Keratinocyte (primary cell): ENCODE measurements around the gene SLC9A6. TPM values are rescaled to one million over a fixed set of nuclear protein-coding genes. Genes with fewer than 3 reads are reported as not detected.

ENCODE experiments used
- DNase-seq: peaks from one replicate; pipeline ENCODE4 v3.0.0-alpha.2; 2011; ENCODE audit warnings: low read depth, missing footprints, low spot score
- FAIRE-seq: peaks from 2 replicates; lab custom pipeline; 2011; peaks lifted over from hg19 to GRCh38; lab: Jason Lieb, UNC
- H2AFZ ChIP-seq: 2 replicates; pipeline ENCODE4 v1.6.0; 2012; ENCODE audit warnings: low read length, control low read depth, inconsistent platforms; ENCODE audit not compliant: control insufficient read depth
- H3K27ac ChIP-seq: 2 replicates; pipeline ENCODE4 v1.5.1; 2011; ENCODE audit warnings: low read length; ENCODE audit not compliant: control insufficient read depth, insufficient read depth
- H3K27me3 ChIP-seq: 3 replicates; pipeline ENCODE4 v1.6.0; 2011; ENCODE audit warnings: low read length; ENCODE audit not compliant: control insufficient read depth, insufficient read depth; ENCODE audit errors: extremely low read depth
- H3K36me3 ChIP-seq, 2 experiments: 2 replicates in 1 of 2; 3 replicates in 1 of 2; pipeline ENCODE4 v1.5.1; 2011; ENCODE audit warnings: low read length in 2 of 2, mild to moderate bottlenecking in 1 of 2; ENCODE audit not compliant: control insufficient read depth in 2 of 2, insufficient read depth in 2 of 2; ENCODE audit errors: extremely low read depth in 1 of 2
- H3K4me1 ChIP-seq: 3 replicates; pipeline ENCODE4 v1.5.1; 2011; ENCODE audit warnings: low read length; ENCODE audit not compliant: control insufficient read depth, insufficient read depth; ENCODE audit errors: extremely low read depth
- H3K4me2 ChIP-seq: 3 replicates; pipeline ENCODE4 v1.6.0; 2011; ENCODE audit warnings: low read depth, low read length; ENCODE audit not compliant: control insufficient read depth, insufficient read depth; ENCODE audit errors: extremely low read depth
- H3K4me3 ChIP-seq, 3 experiments: fragments of 200-600 bp in 1 of 3; sonication (generic) in 1 of 3; 2 replicates in 2 of 3; 3 replicates in 1 of 3; pipeline ENCODE4 v1.5.1; 2011 to 2016; ENCODE audit warnings: low read length in 3 of 3, mild to moderate bottlenecking in 3 of 3, control low read depth in 2 of 3, inconsistent platforms in 1 of 3, low read depth in 1 of 3, mixed read lengths in 1 of 3, mixed run types in 1 of 3, moderate library complexity in 1 of 3; ENCODE audit not compliant: control insufficient read depth in 2 of 3, insufficient read depth in 2 of 3; ENCODE audit errors: extremely low read depth in 1 of 3
- H3K79me2 ChIP-seq: 2 replicates; pipeline ENCODE4 v1.6.0; 2012; ENCODE audit warnings: low read length; ENCODE audit not compliant: control insufficient read depth, insufficient read depth
- H3K9ac ChIP-seq: 3 replicates; pipeline ENCODE4 v1.6.0; 2011; ENCODE audit warnings: low read length; ENCODE audit not compliant: control insufficient read depth, insufficient read depth; ENCODE audit errors: extremely low read depth
- H3K9me1 ChIP-seq: 3 replicates; pipeline ENCODE4 v1.6.0; 2011; ENCODE audit warnings: low read length; ENCODE audit not compliant: control insufficient read depth, insufficient read depth; ENCODE audit errors: extremely low read depth
- H3K9me3 ChIP-seq: 2 replicates; pipeline ENCODE4 v1.5.1; 2012; ENCODE audit warnings: low read depth, low read length; ENCODE audit not compliant: control insufficient read depth
- H4K20me1 ChIP-seq: 3 replicates; pipeline ENCODE4 v1.6.0; 2011; ENCODE audit warnings: low read length; ENCODE audit not compliant: control insufficient read depth, insufficient read depth; ENCODE audit errors: extremely low read depth
- EZH2 ChIP-seq: IDR thresholded peaks from one replicate; pipeline ENCODE4 v1.6.1; 2012; ENCODE audit warnings: inconsistent platforms, mild to moderate bottlenecking, low read length, moderate library complexity
- dilution Hi-C: fragments of 300-500 bp; cut with MboI; formaldehyde crosslinking; loops from one replicate; pipeline ENCODE4 v1.7.0; 2020; ENCODE audit warnings: low sequenced_read_pairs; ENCODE audit not compliant: extremely low pct_ligation_motif_present
- polyA plus RNA-seq, 5 experiments: library from polyadenylated mRNA; depleted of rRNA in 3 of 5; stranded (reverse) in 3 of 5; stranded (forward) in 1 of 5; unstranded in 1 of 5; fragments of >200 nt; gene quantifications; 1 replicate in 1 of 5; 2 replicates in 3 of 5; 3 replicates in 1 of 5; pipeline versions ENCODE4 v1.2.1 to v1.2.3, GENCODE V29; 2011 to 2012; ENCODE audit warnings: missing spikeins in 2 of 5, low read depth in 1 of 5, low replicate concordance in 1 of 5
- TF ChIP-seq, protein P1 (sequence below), 3 experiments: IDR thresholded peaks in 1 of 3; conservative IDR thresholded peaks in 1 of 3; optimal IDR thresholded peaks in 1 of 3; 2 replicates in 2 of 3; 3 replicates in 1 of 3; pipeline versions ENCODE3 to v1.5.1; 2011; ENCODE audit warnings: low read length in 3 of 3, mild to moderate bottlenecking in 3 of 3, moderate library complexity in 2 of 3, control low read depth in 1 of 3, inconsistent platforms in 1 of 3; ENCODE audit not compliant: insufficient read depth in 2 of 3; ENCODE audit errors: extremely low read depth in 1 of 3

The SLC9A6 gene
- polyA plus RNA-seq, 1 donor (not counting 4 experiments of a cell fraction or from before 2014, with no cell fraction given), result 17.4 TPM

DNA sequence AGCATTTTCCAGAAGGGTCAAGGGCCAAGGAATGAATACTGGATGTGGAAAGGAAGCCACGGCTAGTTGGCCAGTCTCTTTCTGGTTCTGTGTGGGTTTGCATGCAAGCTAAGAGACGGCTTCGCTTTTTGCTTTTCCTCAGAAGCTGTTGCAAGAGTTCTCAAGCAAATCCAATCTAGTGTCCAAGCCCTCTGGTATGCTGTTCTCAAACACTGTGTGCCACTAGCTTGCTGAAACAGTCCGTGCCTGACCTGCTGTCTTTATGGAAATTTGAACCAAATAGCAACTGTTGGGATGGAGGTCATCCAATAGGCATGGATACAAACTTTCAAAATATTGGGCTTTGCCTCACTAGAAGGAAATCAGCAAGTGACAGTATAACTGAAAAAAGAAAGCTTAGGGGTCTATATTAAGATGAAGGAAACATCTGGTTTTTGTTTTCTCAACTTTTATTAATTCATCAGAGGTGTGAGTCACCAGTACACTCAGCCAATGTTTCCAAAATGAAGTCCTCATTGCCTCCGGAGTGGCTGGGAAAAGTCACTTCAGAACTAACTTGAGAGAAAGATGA lies 70.5 kb downstream of the SLC9A6 start:
- Histone ChIP-seq H3K4me3 (no peak overlapping the region), H4K20me1 (no peaks in the 10 kb centered on the region), H2AFZ (no peak overlapping the region), H3K9ac (no peak overlapping the region), H3K9me3 (no peaks in the 10 kb centered on the region), H3K9me1 (no peaks in the 10 kb centered on the region), H3K27me3 (no peaks in the 10 kb centered on the region), H3K4me2 (no peak overlapping the region), H3K27ac (no peak overlapping the region), H3K4me1 (no peaks in the 10 kb centered on the region), H3K36me3 (no peaks in the 10 kb centered on the region), H3K79me2 (no peaks in the 10 kb centered on the region)
- TF ChIP-seq, protein P1, sequence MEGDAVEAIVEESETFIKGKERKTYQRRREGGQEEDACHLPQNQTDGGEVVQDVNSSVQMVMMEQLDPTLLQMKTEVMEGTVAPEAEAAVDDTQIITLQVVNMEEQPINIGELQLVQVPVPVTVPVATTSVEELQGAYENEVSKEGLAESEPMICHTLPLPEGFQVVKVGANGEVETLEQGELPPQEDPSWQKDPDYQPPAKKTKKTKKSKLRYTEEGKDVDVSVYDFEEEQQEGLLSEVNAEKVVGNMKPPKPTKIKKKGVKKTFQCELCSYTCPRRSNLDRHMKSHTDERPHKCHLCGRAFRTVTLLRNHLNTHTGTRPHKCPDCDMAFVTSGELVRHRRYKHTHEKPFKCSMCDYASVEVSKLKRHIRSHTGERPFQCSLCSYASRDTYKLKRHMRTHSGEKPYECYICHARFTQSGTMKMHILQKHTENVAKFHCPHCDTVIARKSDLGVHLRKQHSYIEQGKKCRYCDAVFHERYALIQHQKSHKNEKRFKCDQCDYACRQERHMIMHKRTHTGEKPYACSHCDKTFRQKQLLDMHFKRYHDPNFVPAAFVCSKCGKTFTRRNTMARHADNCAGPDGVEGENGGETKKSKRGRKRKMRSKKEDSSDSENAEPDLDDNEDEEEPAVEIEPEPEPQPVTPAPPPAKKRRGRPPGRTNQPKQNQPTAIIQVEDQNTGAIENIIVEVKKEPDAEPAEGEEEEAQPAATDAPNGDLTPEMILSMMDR (optimal IDR thresholded peaks at IDR 0.05 in 1 of 3, IDR thresholded peaks at IDR 0.05 in 1 of 3, conservative IDR thresholded peaks at IDR 0.05 in 1 of 3; ENCODE audit: extremely low read depth in 1 of 3, insufficient read depth in 2 of 3, low read length in 3 of 3), result no peak
- TF ChIP-seq EZH2, result no peak
- dilution Hi-C loops, result no loop called here
- DNase-seq (no peak), FAIRE-seq (no peak)

- Histone ChIP-seq H3K27ac (no peak overlapping the region), H3K36me3 (no peaks in the 10 kb centered on the region), H3K9me1 (no peaks in the 10 kb centered on the region), H3K4me3 (no peak overlapping the region), H3K4me1 (no peaks in the 10 kb centered on the region), H4K20me1 (no peaks in the 10 kb centered on the region), H3K27me3 (no peaks in the 10 kb centered on the region), H3K4me2 (no peak overlapping the region), H3K9ac (no peak overlapping the region), H2AFZ (no peak overlapping the region), H3K79me2 (no peaks in the 10 kb centered on the region), H3K9me3 (no peaks in the 10 kb centered on the region)
- DNase-seq, result no peak
- TF ChIP-seq, protein P1 (optimal IDR thresholded peaks at IDR 0.05 in 1 of 3, IDR thresholded peaks at IDR 0.05 in 1 of 3, conservative IDR thresholded peaks at IDR 0.05 in 1 of 3; ENCODE audit: extremely low read depth in 1 of 3, insufficient read depth in 2 of 3, low read length in 3 of 3), result no peak
- no peak for TF ChIP-seq EZH2
- no peak for FAIRE-seq
- dilution Hi-C loops, result no loop called here
Observed at GRCh38 chrX:136057567-136057966, 72.3 kb downstream of the SLC9A6 start.
